Neural progenitor cell (in vitro differentiated cells): ENCODE results near the gene SYNGR3.

Experiments used
- CTCF ChIP-seq: fragments of 200-600 bp; sonication (generic); IDR thresholded peaks from 2 replicates; pipeline ENCODE4 v1.5.1; 2017; ENCODE audit warnings: antibody characterized with exemption, mild to moderate bottlenecking
- EZH2 ChIP-seq: fragments of 200-600 bp; sonication (generic); IDR thresholded peaks from 2 replicates; pipeline ENCODE4 v1.6.1; 2017; ENCODE audit warnings: antibody characterized with exemption, mild to moderate bottlenecking, moderate library complexity
- EZH2phosphoT487 ChIP-seq: fragments of 200-600 bp; sonication (generic); IDR thresholded peaks from 2 replicates; pipeline ENCODE4 v1.6.1; 2017; ENCODE audit warnings: antibody characterized with exemption

- TF ChIP-seq CTCF (no peak), EZH2 (no peak), EZH2phosphoT487 (no peak)
Measured at GRCh38 chr16:1961651-1962067, 28.1 kb upstream of the SYNGR3 start.
